HG03064 (cell line): Measurements from ENCODE around the gene GAB2.
"Not testable (repeated sequence)": the region's sequence is repeated elsewhere in the genome, so short reads cannot be mapped to it uniquely, and the experiment has no call there.

Experiments
- ATAC-seq: cut with Tn5 transposase; IDR thresholded peaks from one replicate; pipeline ENCODE4 v1.9.1; 2021; ENCODE audit warnings: low read depth; ENCODE audit not compliant: unreplicated experiment

The GAB2 gene

DNA sequence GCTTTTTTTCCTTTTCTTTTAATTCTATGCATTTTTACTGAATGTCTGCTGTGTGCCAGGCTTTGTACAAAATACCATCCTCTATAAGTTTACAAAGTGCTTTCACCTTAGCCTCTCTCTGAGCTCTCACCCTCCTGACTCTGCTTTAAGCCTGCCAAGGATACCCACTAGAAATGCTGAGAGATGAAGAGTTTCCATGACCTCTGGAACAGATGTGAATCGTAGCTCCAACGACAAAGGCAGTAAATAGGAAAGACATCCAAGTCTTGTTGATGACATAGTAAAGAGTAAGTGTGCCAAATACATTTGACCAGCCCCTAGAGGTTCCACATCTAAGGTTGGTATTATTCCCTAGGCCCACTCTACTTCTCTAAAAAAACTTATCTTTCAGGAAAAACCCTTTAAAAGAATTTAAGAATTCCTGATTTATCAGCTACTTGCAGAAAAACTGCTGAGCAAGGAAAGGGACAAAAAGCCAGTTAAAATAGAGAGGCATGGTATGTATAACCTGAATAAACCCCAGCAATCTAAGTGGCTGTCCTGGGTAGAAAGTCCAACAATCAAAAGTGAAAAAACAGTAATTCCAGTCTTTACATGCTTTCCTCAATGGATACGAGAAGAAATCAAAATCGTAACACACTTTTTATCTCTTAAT lies 45.4 kb downstream of the GAB2 start:
- no peak for ATAC-seq

DNA sequence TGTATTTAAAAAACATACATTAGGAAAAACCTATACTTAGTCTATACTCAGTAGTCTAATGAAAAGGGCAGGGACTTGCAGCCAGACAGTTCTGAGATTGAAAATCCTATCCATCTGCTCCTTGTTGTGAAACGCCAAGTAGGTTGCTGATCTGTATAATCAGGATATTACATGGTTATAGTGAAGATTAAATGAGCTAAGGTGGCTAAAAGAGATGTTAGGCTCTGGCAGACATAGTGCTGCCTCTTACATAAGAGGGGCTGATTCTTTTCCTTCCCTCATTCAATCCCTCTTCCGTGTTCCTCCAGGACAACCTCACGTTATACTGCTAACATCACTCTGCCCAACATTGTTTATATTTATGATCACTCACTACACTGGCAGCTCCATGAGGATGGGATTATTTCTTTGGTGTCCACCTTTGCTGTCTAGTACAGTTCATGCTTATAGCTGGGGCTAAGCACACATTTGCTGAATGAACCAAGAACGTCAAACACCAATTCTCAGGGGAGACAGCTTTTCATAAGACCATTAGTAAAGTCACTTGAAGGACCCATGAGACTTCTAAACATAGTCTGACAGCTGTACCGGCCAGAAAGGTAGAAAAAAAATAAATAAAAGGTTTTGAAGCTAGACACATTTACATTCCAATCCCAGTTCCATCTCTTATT lies 46.3 kb downstream of the GAB2 start:
- ATAC-seq, result no peak

DNA sequence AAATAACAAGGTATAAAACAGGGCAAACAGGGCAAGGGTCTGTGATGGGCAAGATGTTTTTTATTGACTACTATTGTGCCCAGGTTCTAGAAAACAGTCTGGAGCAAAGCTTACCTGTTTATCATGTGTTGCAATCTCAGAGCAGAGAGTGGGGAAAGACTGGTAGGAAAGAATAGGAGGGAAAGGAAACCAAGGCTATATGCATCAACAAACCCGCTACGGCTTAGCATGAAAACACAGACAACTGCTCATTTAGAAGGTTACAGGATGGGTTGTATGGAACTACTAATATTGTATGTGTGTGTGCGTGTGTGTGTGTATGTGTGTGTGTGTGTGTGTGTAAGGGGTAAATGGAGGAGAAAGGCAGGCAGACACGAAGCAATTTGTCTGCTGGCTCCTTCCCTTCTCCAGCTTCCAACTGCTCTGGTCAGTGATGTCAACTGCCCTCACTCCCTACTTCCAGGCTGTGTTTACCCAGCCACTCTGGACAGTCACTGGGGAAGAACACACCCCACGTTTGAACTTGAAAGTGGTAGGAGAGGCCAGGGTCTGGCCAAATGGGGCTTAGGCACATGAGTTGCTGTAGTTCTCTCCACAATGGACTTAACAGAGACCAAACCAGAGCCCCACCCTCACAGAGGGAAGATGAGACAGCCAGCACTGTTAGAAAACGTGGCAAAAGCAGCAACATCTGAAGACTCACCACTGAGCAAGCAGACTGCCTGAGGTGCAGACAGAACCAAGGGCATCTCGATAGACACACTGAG lies 47.0 kb downstream of the GAB2 start:
- no peak for ATAC-seq

DNA sequence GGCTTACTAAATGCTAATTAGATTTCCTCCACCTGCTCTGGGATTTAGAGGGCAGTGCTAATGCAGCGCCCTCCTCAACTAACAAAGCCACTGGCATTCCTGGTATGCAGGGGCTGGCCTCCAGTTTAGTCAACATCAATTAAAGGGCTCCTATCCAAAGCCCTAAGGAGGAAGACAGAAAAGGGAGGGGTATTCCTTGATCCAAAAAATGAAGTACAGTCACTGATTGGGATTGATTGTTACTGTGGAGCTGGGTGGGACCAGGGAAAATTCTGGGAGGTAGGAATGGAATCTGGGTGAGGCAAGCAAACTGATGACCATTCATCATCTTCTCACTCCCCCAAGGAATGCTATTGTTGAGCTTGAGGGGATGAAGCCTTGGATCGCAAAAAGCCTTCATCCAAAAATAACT lies 52.2 kb downstream of the GAB2 start:
- no peak for ATAC-seq

- no peak for ATAC-seq
Observed at GRCh38 chr11:78364128-78364751, 53.4 kb downstream of the GAB2 start.

GRCh38 chr11:78363024-78363619 lies 54.5 kb downstream of the GAB2 start:
- ATAC-seq, result no peak

- ATAC-seq, result no peak
Observed at GRCh38 chr11:78361228-78361627, 56.4 kb downstream of the GAB2 start.

- no peak for ATAC-seq
Observed at GRCh38 chr11:78359921-78360320, 57.7 kb downstream of the GAB2 start.

- not testable (repeated sequence) for ATAC-seq
Observed at GRCh38 chr11:78357924-78358323, 59.7 kb downstream of the GAB2 start.

GRCh38 chr11:78357425-78357824 lies 60.2 kb downstream of the GAB2 start:
- ATAC-seq, result not testable (repeated sequence)

DNA sequence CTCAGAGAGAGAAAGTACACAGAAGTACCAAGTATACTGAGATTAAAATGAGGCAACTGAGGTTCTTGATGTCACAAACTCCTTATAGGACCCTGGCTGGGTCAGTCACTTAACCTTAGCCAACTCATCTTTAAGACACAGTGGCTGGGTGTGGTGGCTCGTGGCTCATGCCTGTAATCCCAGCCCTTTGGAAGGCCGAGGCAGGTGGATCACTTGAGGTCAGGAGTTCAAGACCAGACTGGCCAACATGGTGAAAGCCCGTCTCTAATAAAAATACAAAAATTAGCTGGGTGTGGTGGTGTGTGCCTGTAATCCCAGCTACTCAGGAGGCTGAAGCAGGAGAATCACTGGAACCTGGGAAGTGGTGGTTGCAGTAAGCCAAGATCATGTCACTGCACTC lies 61.9 kb downstream of the GAB2 start:
- ATAC-seq, result not testable (repeated sequence)

DNA sequence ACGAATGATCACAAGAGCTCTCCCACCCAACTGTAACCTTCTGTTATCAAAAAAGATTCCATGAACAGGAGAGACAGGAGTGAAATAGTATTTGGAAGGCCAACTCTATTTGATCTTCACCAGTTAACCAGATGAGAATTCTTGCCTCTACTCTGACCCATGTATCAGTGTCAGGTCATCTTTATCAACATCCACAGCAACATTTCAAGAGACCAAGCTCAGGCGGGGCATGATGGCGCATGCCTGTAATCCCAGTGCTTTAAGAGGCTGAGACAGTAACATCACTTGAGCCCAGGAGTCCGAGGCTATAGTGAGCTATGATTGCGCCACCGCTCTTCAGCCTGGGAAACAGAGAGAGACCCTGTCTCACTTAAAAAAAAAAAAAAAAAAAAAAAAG lies 62.3 kb downstream of the GAB2 start:
- no peak for ATAC-seq

DNA sequence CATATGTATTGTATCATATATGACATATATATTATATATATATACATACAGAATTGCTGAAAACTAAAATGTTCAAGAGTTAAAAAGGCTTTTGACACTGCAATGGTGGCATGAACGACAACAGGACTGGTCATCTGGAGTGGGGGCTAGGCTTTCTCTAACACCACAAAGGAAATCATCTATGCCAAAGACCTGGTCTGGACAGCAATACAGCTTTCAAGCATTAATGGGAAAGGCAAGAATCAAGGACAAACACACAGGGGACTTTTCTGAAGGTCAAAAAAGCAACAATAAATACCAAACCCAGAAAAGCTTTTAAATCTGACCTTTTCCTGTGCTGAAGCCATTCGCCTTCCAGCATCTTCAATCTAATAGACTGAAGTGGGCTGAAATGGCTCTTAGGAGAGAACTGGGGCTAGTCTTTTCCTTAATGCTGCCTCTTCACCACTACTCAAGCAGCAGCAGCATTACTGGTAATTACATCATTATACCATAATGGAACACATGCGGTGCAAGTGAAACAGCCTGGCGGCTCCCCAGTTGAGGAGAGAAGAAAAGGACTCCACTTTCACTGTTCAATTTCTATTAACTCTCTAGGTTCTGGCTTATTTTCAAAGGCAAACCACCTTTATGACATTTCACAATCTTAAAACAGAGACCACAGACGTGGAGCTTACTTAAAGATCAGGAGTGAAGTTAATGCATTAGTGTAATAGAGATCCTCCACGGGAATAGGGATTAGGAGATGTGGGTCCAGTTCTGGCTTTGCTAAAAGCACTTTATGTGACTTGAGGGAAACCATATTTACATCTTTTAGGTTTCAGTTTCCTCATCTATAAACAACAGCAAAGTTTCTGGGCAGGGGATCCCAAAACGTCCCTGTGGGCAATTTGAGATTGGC lies 63.0 kb downstream of the GAB2 start:
- ATAC-seq, result no peak

- no peak for ATAC-seq
Observed at GRCh38 chr11:78351979-78352841, 65.4 kb downstream of the GAB2 start.

GRCh38 chr11:78351193-78351592 lies 66.4 kb downstream of the GAB2 start:
- ATAC-seq, result no peak

DNA sequence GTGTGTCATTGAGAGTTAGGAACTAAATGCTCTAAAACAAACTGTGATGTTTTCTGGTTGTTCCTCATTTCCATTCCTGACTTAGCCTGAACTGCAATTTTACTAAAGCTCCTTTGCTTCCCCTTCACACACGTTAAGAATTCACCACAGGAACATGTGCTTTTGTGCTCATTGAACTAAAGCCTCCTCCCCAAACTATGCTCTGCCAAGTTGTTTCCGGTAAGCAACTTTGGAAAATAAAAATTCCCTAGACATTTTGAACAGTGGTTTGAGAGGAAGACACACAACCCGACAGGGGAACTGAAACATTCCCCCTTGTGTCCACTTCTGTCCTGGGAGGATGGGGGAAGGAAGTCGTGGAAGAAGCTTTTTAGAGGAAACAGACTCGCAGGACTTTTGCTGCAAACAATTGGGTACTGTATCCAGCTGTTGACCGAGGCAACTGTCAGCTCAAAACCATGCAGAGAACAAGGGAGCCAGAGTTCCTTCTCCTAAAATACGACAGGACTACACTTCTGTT lies 66.9 kb downstream of the GAB2 start:
- no peak for ATAC-seq

GRCh38 chr11:78350091-78350645 lies 67.5 kb downstream of the GAB2 start:
- ATAC-seq, result no peak

DNA sequence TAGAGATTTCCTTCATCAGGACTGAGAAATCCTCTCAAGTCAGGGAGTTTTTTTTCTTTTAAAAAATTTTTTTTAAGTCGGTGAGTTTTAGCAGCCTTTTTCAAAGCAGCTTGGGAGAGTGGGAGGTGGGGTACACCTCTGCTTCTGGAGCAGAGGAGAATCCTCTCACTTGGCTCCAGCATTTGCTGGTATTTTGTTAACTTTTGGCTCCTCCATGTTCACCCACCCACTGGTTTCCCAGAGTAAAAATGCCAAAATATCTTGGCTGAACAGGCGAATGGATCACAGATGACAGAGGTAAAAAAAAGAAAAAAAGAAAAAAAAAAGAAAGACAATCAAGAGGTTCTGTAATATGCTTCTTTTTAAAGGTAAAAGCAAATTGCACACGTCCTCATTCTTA lies 68.0 kb downstream of the GAB2 start:
- no peak for ATAC-seq
